HCT116 (cell line): ENCODE data around the gene ERC2. TPM values are rescaled to one million over a fixed set of nuclear protein-coding genes. Genes with fewer than 3 reads are reported as not detected.

Experiments used
- ATAC-seq: fragments of 200-7000 bp; cut with Tn5 transposase; 2 replicates; pipeline ENCODE4 v1.9.1; 2020; ENCODE audit warnings: mild to moderate bottlenecking, moderate library complexity
- BruUV-seq: library from RNA; stranded (reverse); fragments of 400-500 nt; replicated peaks from 2 replicates; lab custom pipeline; 2021; lab: Mats Ljungman, UMichigan
- CTCF ChIA-PET: fragments of 300-600 bp; sonication (Branson Sonifier 250); formaldehyde crosslinking; loops from one replicate; lab custom pipeline; 2021; ENCODE audit warnings: antibody characterized with exemption; lab: Charles Lee
- POLR2A ChIA-PET: fragments of 300-600, 350-600 bp; sonication (Branson Sonifier 250); formaldehyde crosslinking; loops from one replicate; lab custom pipeline; 2021; ENCODE audit warnings: antibody characterized with exemption; lab: Charles Lee
- RAD21 ChIA-PET, 2 experiments: fragments of 300-600 bp; sonication (Branson Sonifier 250); formaldehyde crosslinking; loops; one replicate each; lab custom pipeline; 2023; ENCODE audit warnings: low total read pairs in 2 of 2; ENCODE audit not compliant: uncharacterized antibody in 2 of 2, unreplicated experiment in 2 of 2, low non-redundant PET in 1 of 2; lab: Charles Lee
- DNase-seq: peaks from one replicate; pipeline ENCODE4 v3.0.0-alpha.2; 2010; ENCODE audit warnings: low read depth, low spot score
- H2AFZ ChIP-seq: fragments of 200-600 bp; shearing (Covaris generic), sonication (generic); 2 replicates; pipeline ENCODE4 v1.6.1; 2017; ENCODE audit warnings: low read depth, mixed run types, mixed read lengths, antibody characterized with exemption, low read length; ENCODE audit not compliant: poor library complexity, severe bottlenecking
- H3K27ac ChIP-seq: 2 replicates; pipeline ENCODE4 v1.5.1; 2012; ENCODE audit warnings: low read depth, low read length
- H3K27me3 ChIP-seq: fragments of 200-600 bp; sonication (generic); 2 replicates; pipeline ENCODE4 v1.6.1; 2016; ENCODE audit warnings: mixed run types, low read length, mixed read lengths; ENCODE audit not compliant: insufficient read depth
- H3K36me3 ChIP-seq, 2 experiments: fragments of 200-500 bp in 1 of 2; fragments of 200-600 bp in 1 of 2; sonication (Bioruptor generic) in 1 of 2; sonication (generic) in 1 of 2; 2 replicates each; pipeline versions ENCODE4 v1.5.1 to v1.6.1; 2014 to 2016; ENCODE audit warnings: low read length in 2 of 2, inconsistent platforms in 1 of 2, mixed read lengths in 1 of 2, mixed run types in 1 of 2; ENCODE audit not compliant: insufficient read depth in 2 of 2, control insufficient read depth in 1 of 2
- H3K4me1 ChIP-seq, 2 experiments: fragments of 200-600 bp in 1 of 2; sonication (generic) in 1 of 2; 2 replicates each; pipeline versions ENCODE4 v1.5.1 to v1.6.1; 2012 to 2017; ENCODE audit warnings: low read length in 2 of 2, inconsistent platforms in 1 of 2, mild to moderate bottlenecking in 1 of 2, mixed read lengths in 1 of 2, mixed run types in 1 of 2, moderate library complexity in 1 of 2; ENCODE audit not compliant: insufficient read depth in 2 of 2, control insufficient read depth in 1 of 2
- H3K4me2 ChIP-seq: fragments of 200-600 bp; sonication (generic); 2 replicates; pipeline ENCODE4 v1.6.1; 2017; ENCODE audit warnings: mixed run types, low read length, mixed read lengths
- H3K4me3 ChIP-seq, 2 experiments: fragments of 200-600 bp in 1 of 2; sonication (generic) in 1 of 2; replicated peaks in 1 of 2; 2 replicates each; pipeline ENCODE4 v1.5.1; 2011 to 2016; ENCODE audit warnings: low read length in 2 of 2, control low read depth in 1 of 2, low read depth in 1 of 2, mild to moderate bottlenecking in 1 of 2, mixed read lengths in 1 of 2, mixed run types in 1 of 2
- H3K79me2 ChIP-seq: fragments of 200-600 bp; sonication (generic); 2 replicates; pipeline ENCODE4 v1.6.1; 2017; ENCODE audit warnings: mild to moderate bottlenecking, mixed run types, low read length, moderate library complexity, mixed read lengths; ENCODE audit not compliant: insufficient read depth
- H3K9ac ChIP-seq: fragments of 200-600 bp; sonication (generic); 2 replicates; pipeline ENCODE4 v1.6.1; 2016; ENCODE audit warnings: low read length, mixed read lengths
- H3K9me2 ChIP-seq: fragments of 200-600 bp; sonication (generic), shearing (Covaris generic); 2 replicates; pipeline ENCODE4 v1.6.1; 2017; ENCODE audit warnings: mixed run types, mild to moderate bottlenecking, moderate library complexity; ENCODE audit not compliant: insufficient read depth
- H3K9me3 ChIP-seq, 2 experiments: fragments of 200-500 bp in 1 of 2; fragments of 200-600 bp in 1 of 2; sonication (Bioruptor generic) in 1 of 2; sonication (generic) in 1 of 2; 2 replicates each; pipeline ENCODE4 v1.6.1; 2014 to 2017; ENCODE audit warnings: low read length in 2 of 2, mixed read lengths in 2 of 2, inconsistent platforms in 1 of 2, low read depth in 1 of 2, mild to moderate bottlenecking in 1 of 2, mixed run types in 1 of 2, moderate library complexity in 1 of 2; ENCODE audit not compliant: control insufficient read depth in 1 of 2, insufficient read depth in 1 of 2
- H4K20me1 ChIP-seq: fragments of 200-600 bp; sonication (generic), shearing (Covaris generic); 2 replicates; pipeline ENCODE4 v1.6.1; 2017; ENCODE audit warnings: mixed run types, mild to moderate bottlenecking, moderate library complexity; ENCODE audit not compliant: insufficient read depth
- CBX3 ChIP-seq: IDR thresholded peaks from 2 replicates; pipeline ENCODE4 v1.6.1; 2012; ENCODE audit warnings: low read depth
- CEBPB ChIP-seq: IDR thresholded peaks from 2 replicates; pipeline ENCODE4 v1.6.1; 2012; ENCODE audit warnings: low read depth
- EZH2phosphoT487 ChIP-seq: fragments of 200-600 bp; IDR thresholded peaks from 2 replicates; pipeline ENCODE4 v1.6.1; 2018; ENCODE audit warnings: antibody characterized with exemption, borderline replicate concordance
- FOSL1 ChIP-seq: IDR thresholded peaks from 2 replicates; pipeline ENCODE4 v1.6.1; 2012; ENCODE audit warnings: low read depth
- SIN3A ChIP-seq: IDR thresholded peaks from 2 replicates; pipeline ENCODE4 v1.6.1; 2012; ENCODE audit warnings: low read depth
- SRF ChIP-seq: IDR thresholded peaks from 2 replicates; pipeline ENCODE4 v1.6.1; 2012; ENCODE audit warnings: low read depth
- ZFX ChIP-seq: fragments of 450-650 bp; IDR thresholded peaks from 2 replicates; pipeline ENCODE4 v1.6.1; 2017
- ZNF274 ChIP-seq: fragments of 200-500 bp; sonication (Bioruptor generic); IDR thresholded peaks from 2 replicates; pipeline ENCODE4 v1.6.1; 2014; ENCODE audit warnings: mild to moderate bottlenecking, low read depth, low read length, inconsistent platforms
- intact Hi-C: fragments of 100-400 bp; cut with micrococcal nuclease; formaldehyde crosslinking; loops from 2 replicates; pipeline ENCODE4 v1.10.0; 2022
- total RNA-seq: library from RNA; stranded (reverse); gene quantifications from one replicate; pipeline ENCODE4 v1.2.1, GENCODE V29; 2021; ENCODE audit not compliant: unreplicated experiment
- TF ChIP-seq, protein P1 (sequence below): IDR thresholded peaks from 2 replicates; pipeline ENCODE4 v1.6.1; 2012
- TF ChIP-seq, protein P2 (sequence below): IDR thresholded peaks from 2 replicates; pipeline ENCODE4 v1.6.1; 2012; ENCODE audit warnings: low read depth
- TF ChIP-seq, protein P3 (sequence below): IDR thresholded peaks from 2 replicates; pipeline ENCODE4 v1.6.1; 2012
- TF ChIP-seq, protein P4 (sequence below), 3 experiments: fragments of 200-600 bp in 1 of 3; sonication (generic) in 1 of 3; IDR thresholded peaks in 2 of 3; conservative IDR thresholded peaks in 1 of 3; 2 replicates each; pipeline ENCODE4 v1.5.1; 2012 to 2017; ENCODE audit warnings: low read depth in 2 of 3, low read length in 2 of 3, antibody characterized with exemption in 1 of 3, borderline replicate concordance in 1 of 3, control low read depth in 1 of 3, mild to moderate bottlenecking in 1 of 3, mixed read lengths in 1 of 3, mixed run types in 1 of 3, moderate library complexity in 1 of 3; ENCODE audit not compliant: insufficient read depth in 1 of 3

Gene ERC2
- total RNA-seq, 1 experiment from 2014 or later: not detected

DNA sequence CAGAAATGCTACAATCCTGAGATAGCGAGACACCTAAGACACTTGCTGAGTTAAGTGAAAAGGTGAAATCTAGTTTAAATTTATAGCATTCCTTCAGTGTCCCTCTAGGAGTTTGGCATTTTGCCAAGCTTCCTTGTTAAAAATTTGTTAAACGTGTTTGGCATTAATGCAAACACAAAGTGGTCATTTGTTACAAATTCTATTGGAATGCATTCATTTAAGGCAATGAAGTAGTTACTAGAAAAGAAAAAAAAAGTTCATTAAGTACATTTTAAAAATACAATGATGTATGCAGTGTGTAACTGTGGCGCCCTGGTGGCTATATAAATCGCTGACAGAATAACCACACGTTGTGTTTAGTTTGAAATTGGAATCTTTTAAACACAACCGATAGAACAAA is 949.8 kb downstream of the ERC2 start:
- POLR2A ChIA-PET: no interaction called here
- Histone ChIP-seq H3K79me2 (no peaks in the 10 kb centered on the region), H3K4me3 (no peak overlapping the region), H3K27ac (no peak overlapping the region), H3K4me2 (no peak overlapping the region), H3K9me2 (no peaks in the 10 kb centered on the region), H2AFZ (no peak overlapping the region), H3K4me1 (no peaks in the 10 kb centered on the region), H3K9me3 (peaks cover 0 to 4% of the 10 kb centered on the region in 2 experiments; a peak in 2 of 4 replicates), H3K27me3 (no peaks in the 10 kb centered on the region), H4K20me1 (no peaks in the 10 kb centered on the region), H3K36me3 (no peaks in the 10 kb centered on the region), H3K9ac (no peak overlapping the region)
- no TSS peak for BruUV-seq
- DNase-seq (no peak), ATAC-seq (no peak)
- intact Hi-C loops: no loop called here
- no peak for TF ChIP-seq CBX3
- TF ChIP-seq, protein P1, sequence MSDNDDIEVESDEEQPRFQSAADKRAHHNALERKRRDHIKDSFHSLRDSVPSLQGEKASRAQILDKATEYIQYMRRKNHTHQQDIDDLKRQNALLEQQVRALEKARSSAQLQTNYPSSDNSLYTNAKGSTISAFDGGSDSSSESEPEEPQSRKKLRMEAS: no peak
- TF ChIP-seq, protein P2, sequence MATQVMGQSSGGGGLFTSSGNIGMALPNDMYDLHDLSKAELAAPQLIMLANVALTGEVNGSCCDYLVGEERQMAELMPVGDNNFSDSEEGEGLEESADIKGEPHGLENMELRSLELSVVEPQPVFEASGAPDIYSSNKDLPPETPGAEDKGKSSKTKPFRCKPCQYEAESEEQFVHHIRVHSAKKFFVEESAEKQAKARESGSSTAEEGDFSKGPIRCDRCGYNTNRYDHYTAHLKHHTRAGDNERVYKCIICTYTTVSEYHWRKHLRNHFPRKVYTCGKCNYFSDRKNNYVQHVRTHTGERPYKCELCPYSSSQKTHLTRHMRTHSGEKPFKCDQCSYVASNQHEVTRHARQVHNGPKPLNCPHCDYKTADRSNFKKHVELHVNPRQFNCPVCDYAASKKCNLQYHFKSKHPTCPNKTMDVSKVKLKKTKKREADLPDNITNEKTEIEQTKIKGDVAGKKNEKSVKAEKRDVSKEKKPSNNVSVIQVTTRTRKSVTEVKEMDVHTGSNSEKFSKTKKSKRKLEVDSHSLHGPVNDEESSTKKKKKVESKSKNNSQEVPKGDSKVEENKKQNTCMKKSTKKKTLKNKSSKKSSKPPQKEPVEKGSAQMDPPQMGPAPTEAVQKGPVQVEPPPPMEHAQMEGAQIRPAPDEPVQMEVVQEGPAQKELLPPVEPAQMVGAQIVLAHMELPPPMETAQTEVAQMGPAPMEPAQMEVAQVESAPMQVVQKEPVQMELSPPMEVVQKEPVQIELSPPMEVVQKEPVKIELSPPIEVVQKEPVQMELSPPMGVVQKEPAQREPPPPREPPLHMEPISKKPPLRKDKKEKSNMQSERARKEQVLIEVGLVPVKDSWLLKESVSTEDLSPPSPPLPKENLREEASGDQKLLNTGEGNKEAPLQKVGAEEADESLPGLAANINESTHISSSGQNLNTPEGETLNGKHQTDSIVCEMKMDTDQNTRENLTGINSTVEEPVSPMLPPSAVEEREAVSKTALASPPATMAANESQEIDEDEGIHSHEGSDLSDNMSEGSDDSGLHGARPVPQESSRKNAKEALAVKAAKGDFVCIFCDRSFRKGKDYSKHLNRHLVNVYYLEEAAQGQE: no peak
- no peak for TF ChIP-seq FOSL1
- no peak for TF ChIP-seq SRF
- TF ChIP-seq, protein P3, sequence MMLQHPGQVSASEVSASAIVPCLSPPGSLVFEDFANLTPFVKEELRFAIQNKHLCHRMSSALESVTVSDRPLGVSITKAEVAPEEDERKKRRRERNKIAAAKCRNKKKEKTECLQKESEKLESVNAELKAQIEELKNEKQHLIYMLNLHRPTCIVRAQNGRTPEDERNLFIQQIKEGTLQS: no peak
- TF ChIP-seq ZNF274: no peak
- TF ChIP-seq, protein P4, sequence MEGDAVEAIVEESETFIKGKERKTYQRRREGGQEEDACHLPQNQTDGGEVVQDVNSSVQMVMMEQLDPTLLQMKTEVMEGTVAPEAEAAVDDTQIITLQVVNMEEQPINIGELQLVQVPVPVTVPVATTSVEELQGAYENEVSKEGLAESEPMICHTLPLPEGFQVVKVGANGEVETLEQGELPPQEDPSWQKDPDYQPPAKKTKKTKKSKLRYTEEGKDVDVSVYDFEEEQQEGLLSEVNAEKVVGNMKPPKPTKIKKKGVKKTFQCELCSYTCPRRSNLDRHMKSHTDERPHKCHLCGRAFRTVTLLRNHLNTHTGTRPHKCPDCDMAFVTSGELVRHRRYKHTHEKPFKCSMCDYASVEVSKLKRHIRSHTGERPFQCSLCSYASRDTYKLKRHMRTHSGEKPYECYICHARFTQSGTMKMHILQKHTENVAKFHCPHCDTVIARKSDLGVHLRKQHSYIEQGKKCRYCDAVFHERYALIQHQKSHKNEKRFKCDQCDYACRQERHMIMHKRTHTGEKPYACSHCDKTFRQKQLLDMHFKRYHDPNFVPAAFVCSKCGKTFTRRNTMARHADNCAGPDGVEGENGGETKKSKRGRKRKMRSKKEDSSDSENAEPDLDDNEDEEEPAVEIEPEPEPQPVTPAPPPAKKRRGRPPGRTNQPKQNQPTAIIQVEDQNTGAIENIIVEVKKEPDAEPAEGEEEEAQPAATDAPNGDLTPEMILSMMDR (IDR thresholded peaks at IDR 0.05 in 2 of 3, conservative IDR thresholded peaks at IDR 0.05 in 1 of 3; ENCODE audit: borderline replicate concordance in 1 of 3, insufficient read depth in 1 of 3, low read depth in 2 of 3, low read length in 2 of 3): no peak
- no peak for TF ChIP-seq ZFX
- TF ChIP-seq SIN3A: no peak
- no peak for TF ChIP-seq CEBPB
- TF ChIP-seq EZH2phosphoT487: no peak
- CTCF ChIA-PET: no interaction called here
- RAD21 ChIA-PET: no interaction called here
